Measurements from ENCODE around the gene MIA2.

Gene MIA2

GRCh38 chr14:39367387-39367751 lies 133.7 kb downstream of the MIA2 start:
- H3K4me1 ChIP-seq (ENCODE audit: low read depth, poor library complexity, severe bottlenecking) = no peaks in the 10 kb centered on the region
- no peaks in the 10 kb centered on the region for H4K20me1 ChIP-seq (ENCODE audit: insufficient read depth)
- H3K4me3 ChIP-seq (IDR thresholded peaks at IDR 0.05; ENCODE audit: insufficient read depth, low read depth, low read length) = no peak overlapping the region
- no peak overlapping the region for H3K4me2 ChIP-seq
- no peaks in the 10 kb centered on the region for H3K79me2 ChIP-seq (ENCODE audit: insufficient read depth, low read depth)
- no peak overlapping the region for H3K27ac ChIP-seq
- H3K27me3 ChIP-seq (ENCODE audit: insufficient read depth, low read depth) = no peaks in the 10 kb centered on the region
- no peaks in the 10 kb centered on the region for H3K36me3 ChIP-seq (ENCODE audit: insufficient read depth)
- no peak overlapping the region for H3K9ac ChIP-seq
- H2AFZ ChIP-seq (ENCODE audit: low read depth) = no peak overlapping the region
- no peak for TF ChIP-seq CTCF (conservative IDR thresholded peaks at IDR 0.05; ENCODE audit: low read depth, low read length)

- no peaks in the 10 kb centered on the region for H4K20me1 ChIP-seq (ENCODE audit: insufficient read depth)
- no peak overlapping the region for H3K27ac ChIP-seq
- no peak overlapping the region for H3K4me2 ChIP-seq
- H2AFZ ChIP-seq (ENCODE audit: low read depth) = no peak overlapping the region
- H3K9ac ChIP-seq = no peak overlapping the region
- no peaks in the 10 kb centered on the region for H3K36me3 ChIP-seq (ENCODE audit: insufficient read depth)
- H3K4me1 ChIP-seq (ENCODE audit: low read depth, poor library complexity, severe bottlenecking) = no peaks in the 10 kb centered on the region
- no peaks in the 10 kb centered on the region for H3K27me3 ChIP-seq (ENCODE audit: insufficient read depth, low read depth)
- no peak; the same call in 1 of the 2 replicates for TF ChIP-seq CTCF (conservative IDR thresholded peaks at IDR 0.05; ENCODE audit: low read depth, low read length)
- H3K79me2 ChIP-seq (ENCODE audit: insufficient read depth, low read depth) = no peaks in the 10 kb centered on the region
- H3K4me3 ChIP-seq (IDR thresholded peaks at IDR 0.05; ENCODE audit: insufficient read depth, low read depth, low read length) = no peak overlapping the region
These were observed 134.7 kb downstream of the MIA2 start for GRCh38 chr14:39368261-39368959.

- Histone ChIP-seq H2AFZ (ENCODE audit: low read depth) (no peak overlapping the region), H3K9ac (no peak overlapping the region), H3K4me2 (no peak overlapping the region), H3K4me3 (IDR thresholded peaks at IDR 0.05; ENCODE audit: insufficient read depth, low read depth, low read length) (no peak overlapping the region), H3K79me2 (ENCODE audit: insufficient read depth, low read depth) (no peaks in the 10 kb centered on the region), H3K36me3 (ENCODE audit: insufficient read depth) (no peaks in the 10 kb centered on the region), H3K27ac (no peak overlapping the region), H4K20me1 (ENCODE audit: insufficient read depth) (no peaks in the 10 kb centered on the region), H3K27me3 (ENCODE audit: insufficient read depth, low read depth) (no peaks in the 10 kb centered on the region), H3K4me1 (ENCODE audit: low read depth, poor library complexity, severe bottlenecking) (no peaks in the 10 kb centered on the region)
- no peak for TF ChIP-seq CTCF (conservative IDR thresholded peaks at IDR 0.05; ENCODE audit: low read depth, low read length)
These were observed 135.3 kb downstream of the MIA2 start for GRCh38 chr14:39369029-39369428.

- H3K27me3 ChIP-seq (ENCODE audit: insufficient read depth, low read depth) = no peaks in the 10 kb centered on the region
- H3K36me3 ChIP-seq (ENCODE audit: insufficient read depth) = no peaks in the 10 kb centered on the region
- H4K20me1 ChIP-seq (ENCODE audit: insufficient read depth) = no peaks in the 10 kb centered on the region
- H3K4me3 ChIP-seq (IDR thresholded peaks at IDR 0.05; ENCODE audit: insufficient read depth, low read depth, low read length) = no peak overlapping the region
- H3K9ac ChIP-seq = no peak overlapping the region
- no peaks in the 10 kb centered on the region for H3K79me2 ChIP-seq (ENCODE audit: insufficient read depth, low read depth)
- no peak overlapping the region for H3K4me2 ChIP-seq
- H2AFZ ChIP-seq (ENCODE audit: low read depth) = no peak overlapping the region
- H3K27ac ChIP-seq = no peak overlapping the region
- no peaks in the 10 kb centered on the region for H3K4me1 ChIP-seq (ENCODE audit: low read depth, poor library complexity, severe bottlenecking)
- TF ChIP-seq CTCF (conservative IDR thresholded peaks at IDR 0.05; ENCODE audit: low read depth, low read length) = no peak
These were observed 136.7 kb downstream of the MIA2 start for GRCh38 chr14:39370415-39370814.
